ENCODE results near the gene ADRB2. TPM values are rescaled to one million over a fixed set of nuclear protein-coding genes. Genes with fewer than 3 reads are reported as not detected.

ADRB2 gene
- total and polyA plus RNA-seq, 12 donors, result 0.18 to 2.2 (median 0.87) TPM

- DNase-seq, result no peak
- WGBS, 4 donors, result 71 to 85% (median 77%) methylated on average over 3 of the region's 3 CpGs
- no peaks in the 10 kb centered on the region for H3K9me3 ChIP-seq (replicated peaks in 1 of 3)
- no peak overlapping the region for H3K27ac ChIP-seq
- intact Hi-C loops (cut with DNase I), result loop anchor here in 1 of 2 donors (10.0 kb wide), 1 partner anchor 225 kb away; no protein-coding TSS in a partner anchor
- TF ChIP-seq CTCF (IDR thresholded peaks at IDR 0.05) (no peak), POLR2A (IDR thresholded peaks at IDR 0.05) (no peak)
- no peaks in the 10 kb centered on the region for H3K4me1 ChIP-seq (replicated peaks in 1 of 2)
- H3K36me3 ChIP-seq (replicated peaks in 1 of 2), result no peaks in the 10 kb centered on the region
- no peaks in the 10 kb centered on the region for H3K27me3 ChIP-seq
- peak overlapping the region in 1 of 4 donors; percentile 27 for H3K4me3 ChIP-seq
Observed at GRCh38 chr5:148809781-148810524, 16.5 kb upstream of the ADRB2 start.

DNA sequence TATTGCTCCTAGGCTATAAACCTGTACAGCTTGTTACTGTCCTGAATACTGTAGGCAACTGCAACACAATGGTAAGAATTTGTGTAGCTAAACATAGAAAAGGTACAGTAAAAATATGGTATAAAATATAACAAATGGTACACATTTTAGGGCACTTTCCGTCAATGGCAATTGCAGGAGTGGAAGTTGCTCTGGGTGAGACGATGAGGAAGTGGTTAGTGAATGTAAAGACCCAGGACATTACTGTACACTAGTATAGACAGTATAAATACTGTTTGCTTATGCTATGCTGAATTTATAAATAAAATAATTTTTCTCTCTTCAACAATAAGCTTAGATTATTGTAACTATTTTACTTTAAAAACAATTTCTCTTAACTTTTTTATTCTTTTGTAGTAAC lies 15.6 kb upstream of the ADRB2 start:
- Histone ChIP-seq H3K4me3 (no peak overlapping the region), H3K9me3 (replicated peaks in 1 of 3) (no peaks in the 10 kb centered on the region), H3K27ac (no peak overlapping the region), H3K36me3 (replicated peaks in 1 of 2) (no peaks in the 10 kb centered on the region), H3K4me1 (replicated peaks in 1 of 2) (no peaks in the 10 kb centered on the region), H3K27me3 (no peaks in the 10 kb centered on the region)
- DNase-seq, result no peak
- TF ChIP-seq POLR2A (IDR thresholded peaks at IDR 0.05) (no peak), CTCF (IDR thresholded peaks at IDR 0.05) (no peak)
- WGBS, 4 donors, result 57 to 77% (median 62%) methylated on average over 2 of the region's 2 CpGs
- intact Hi-C loops (cut with DNase I), result loop anchor here in 1 of 2 donors (10.0 kb wide), 1 partner anchor 224 kb away; no protein-coding TSS in a partner anchor

GRCh38 chr5:148811756-148812155 lies 14.7 kb upstream of the ADRB2 start:
- WGBS, 4 donors, result 26 to 74% (median 56%) methylated on average over 1 of the region's 1 CpG
- no peak overlapping the region for H3K4me3 ChIP-seq
- intact Hi-C loops (cut with DNase I), result loop anchor here in 1 of 2 donors (10.0 kb wide), 1 partner anchor 223 kb away; no protein-coding TSS in a partner anchor
- H3K27ac ChIP-seq, result no peak overlapping the region
- H3K27me3 ChIP-seq, result no peaks in the 10 kb centered on the region
- no peaks in the 10 kb centered on the region for H3K9me3 ChIP-seq (replicated peaks in 1 of 3)
- no peak for DNase-seq
- H3K36me3 ChIP-seq (replicated peaks in 1 of 2), result no peaks in the 10 kb centered on the region
- TF ChIP-seq CTCF (IDR thresholded peaks at IDR 0.05), result no peak
- no peak for TF ChIP-seq POLR2A (IDR thresholded peaks at IDR 0.05)
- H3K4me1 ChIP-seq (replicated peaks in 1 of 2), result no peaks in the 10 kb centered on the region

GRCh38 chr5:148815086-148815485 lies 11.3 kb upstream of the ADRB2 start:
- Histone ChIP-seq H3K36me3 (replicated peaks in 1 of 2) (no peaks in the 10 kb centered on the region), H3K4me3 (no peak overlapping the region), H3K27ac (no peak overlapping the region), H3K4me1 (replicated peaks in 1 of 2) (no peaks in the 10 kb centered on the region), H3K9me3 (replicated peaks in 1 of 3) (no peaks in the 10 kb centered on the region), H3K27me3 (no peaks in the 10 kb centered on the region)
- TF ChIP-seq POLR2A (IDR thresholded peaks at IDR 0.05) (no peak), CTCF (IDR thresholded peaks at IDR 0.05) (no peak)
- 50 to 75% (median 63%) methylated on average over 2 of the region's 2 CpGs for WGBS, 4 donors
- no peak for DNase-seq
- intact Hi-C loops (cut with DNase I), result loop anchor here in 1 of 2 donors (10.0 kb wide), 1 partner anchor 220 kb away; no protein-coding TSS in a partner anchor
